HCT116 (cell line): Measurements from ENCODE around the gene ZMYND11. TPM values are rescaled to one million over a fixed set of nuclear protein-coding genes. Genes with fewer than 3 reads are reported as not detected.

Experiments
- ATAC-seq: fragments of 200-7000 bp; cut with Tn5 transposase; 2 replicates; pipeline ENCODE4 v1.9.1; 2020; ENCODE audit warnings: mild to moderate bottlenecking, moderate library complexity
- BruUV-seq: library from RNA; stranded (reverse); fragments of 400-500 nt; replicated peaks from 2 replicates; lab custom pipeline; 2021; lab: Mats Ljungman, UMichigan
- CTCF ChIA-PET: fragments of 300-600 bp; sonication (Branson Sonifier 250); formaldehyde crosslinking; loops from one replicate; lab custom pipeline; 2021; ENCODE audit warnings: antibody characterized with exemption; lab: Charles Lee
- POLR2A ChIA-PET: fragments of 300-600, 350-600 bp; sonication (Branson Sonifier 250); formaldehyde crosslinking; loops from one replicate; lab custom pipeline; 2021; ENCODE audit warnings: antibody characterized with exemption; lab: Charles Lee
- RAD21 ChIA-PET, 2 experiments: fragments of 300-600 bp; sonication (Branson Sonifier 250); formaldehyde crosslinking; loops; one replicate each; lab custom pipeline; 2023; ENCODE audit warnings: low total read pairs in 2 of 2; ENCODE audit not compliant: uncharacterized antibody in 2 of 2, unreplicated experiment in 2 of 2, low non-redundant PET in 1 of 2; lab: Charles Lee
- DNase-seq: peaks from one replicate; pipeline ENCODE4 v3.0.0-alpha.2; 2010; ENCODE audit warnings: low read depth, low spot score
- H2AFZ ChIP-seq: fragments of 200-600 bp; shearing (Covaris generic), sonication (generic); 2 replicates; pipeline ENCODE4 v1.6.1; 2017; ENCODE audit warnings: low read depth, mixed run types, mixed read lengths, antibody characterized with exemption, low read length; ENCODE audit not compliant: poor library complexity, severe bottlenecking
- H3K27ac ChIP-seq: 2 replicates; pipeline ENCODE4 v1.5.1; 2012; ENCODE audit warnings: low read depth, low read length
- H3K27me3 ChIP-seq: fragments of 200-600 bp; sonication (generic); 2 replicates; pipeline ENCODE4 v1.6.1; 2016; ENCODE audit warnings: mixed run types, low read length, mixed read lengths; ENCODE audit not compliant: insufficient read depth
- H3K36me3 ChIP-seq, 2 experiments: fragments of 200-500 bp in 1 of 2; fragments of 200-600 bp in 1 of 2; sonication (Bioruptor generic) in 1 of 2; sonication (generic) in 1 of 2; 2 replicates each; pipeline versions ENCODE4 v1.5.1 to v1.6.1; 2014 to 2016; ENCODE audit warnings: low read length in 2 of 2, inconsistent platforms in 1 of 2, mixed read lengths in 1 of 2, mixed run types in 1 of 2; ENCODE audit not compliant: insufficient read depth in 2 of 2, control insufficient read depth in 1 of 2
- H3K4me1 ChIP-seq, 2 experiments: fragments of 200-600 bp in 1 of 2; sonication (generic) in 1 of 2; 2 replicates each; pipeline versions ENCODE4 v1.5.1 to v1.6.1; 2012 to 2017; ENCODE audit warnings: low read length in 2 of 2, inconsistent platforms in 1 of 2, mild to moderate bottlenecking in 1 of 2, mixed read lengths in 1 of 2, mixed run types in 1 of 2, moderate library complexity in 1 of 2; ENCODE audit not compliant: insufficient read depth in 2 of 2, control insufficient read depth in 1 of 2
- H3K4me2 ChIP-seq: fragments of 200-600 bp; sonication (generic); 2 replicates; pipeline ENCODE4 v1.6.1; 2017; ENCODE audit warnings: mixed run types, low read length, mixed read lengths
- H3K4me3 ChIP-seq, 2 experiments: fragments of 200-600 bp in 1 of 2; sonication (generic) in 1 of 2; replicated peaks in 1 of 2; 2 replicates each; pipeline ENCODE4 v1.5.1; 2011 to 2016; ENCODE audit warnings: low read length in 2 of 2, control low read depth in 1 of 2, low read depth in 1 of 2, mild to moderate bottlenecking in 1 of 2, mixed read lengths in 1 of 2, mixed run types in 1 of 2
- H3K79me2 ChIP-seq: fragments of 200-600 bp; sonication (generic); 2 replicates; pipeline ENCODE4 v1.6.1; 2017; ENCODE audit warnings: mild to moderate bottlenecking, mixed run types, low read length, moderate library complexity, mixed read lengths; ENCODE audit not compliant: insufficient read depth
- H3K9ac ChIP-seq: fragments of 200-600 bp; sonication (generic); 2 replicates; pipeline ENCODE4 v1.6.1; 2016; ENCODE audit warnings: low read length, mixed read lengths
- H3K9me2 ChIP-seq: fragments of 200-600 bp; sonication (generic), shearing (Covaris generic); 2 replicates; pipeline ENCODE4 v1.6.1; 2017; ENCODE audit warnings: mixed run types, mild to moderate bottlenecking, moderate library complexity; ENCODE audit not compliant: insufficient read depth
- H3K9me3 ChIP-seq, 2 experiments: fragments of 200-500 bp in 1 of 2; fragments of 200-600 bp in 1 of 2; sonication (Bioruptor generic) in 1 of 2; sonication (generic) in 1 of 2; 2 replicates each; pipeline ENCODE4 v1.6.1; 2014 to 2017; ENCODE audit warnings: low read length in 2 of 2, mixed read lengths in 2 of 2, inconsistent platforms in 1 of 2, low read depth in 1 of 2, mild to moderate bottlenecking in 1 of 2, mixed run types in 1 of 2, moderate library complexity in 1 of 2; ENCODE audit not compliant: control insufficient read depth in 1 of 2, insufficient read depth in 1 of 2
- H4K20me1 ChIP-seq: fragments of 200-600 bp; sonication (generic), shearing (Covaris generic); 2 replicates; pipeline ENCODE4 v1.6.1; 2017; ENCODE audit warnings: mixed run types, mild to moderate bottlenecking, moderate library complexity; ENCODE audit not compliant: insufficient read depth
- ATF3 ChIP-seq: IDR thresholded peaks from 2 replicates; pipeline ENCODE4 v1.6.1; 2012
- CBX3 ChIP-seq: IDR thresholded peaks from 2 replicates; pipeline ENCODE4 v1.6.1; 2012; ENCODE audit warnings: low read depth
- CTCF ChIP-seq, 3 experiments: fragments of 200-600 bp in 1 of 3; sonication (generic) in 1 of 3; IDR thresholded peaks in 2 of 3; conservative IDR thresholded peaks in 1 of 3; 2 replicates each; pipeline ENCODE4 v1.5.1; 2012 to 2017; ENCODE audit warnings: low read depth in 2 of 3, low read length in 2 of 3, antibody characterized with exemption in 1 of 3, borderline replicate concordance in 1 of 3, control low read depth in 1 of 3, mild to moderate bottlenecking in 1 of 3, mixed read lengths in 1 of 3, mixed run types in 1 of 3, moderate library complexity in 1 of 3; ENCODE audit not compliant: insufficient read depth in 1 of 3
- EGR1 ChIP-seq: IDR thresholded peaks from 2 replicates; pipeline ENCODE4 v1.6.1; 2012; ENCODE audit warnings: low read depth
- ELF1 ChIP-seq: IDR thresholded peaks from 2 replicates; pipeline ENCODE4 v1.6.1; 2012; ENCODE audit warnings: low read depth, borderline replicate concordance
- EZH2phosphoT487 ChIP-seq: fragments of 200-600 bp; IDR thresholded peaks from 2 replicates; pipeline ENCODE4 v1.6.1; 2018; ENCODE audit warnings: antibody characterized with exemption, borderline replicate concordance
- FOSL1 ChIP-seq: IDR thresholded peaks from 2 replicates; pipeline ENCODE4 v1.6.1; 2012; ENCODE audit warnings: low read depth
- RAD21 ChIP-seq: IDR thresholded peaks from 2 replicates; pipeline ENCODE4 v1.6.1; 2012; ENCODE audit warnings: low read depth, mild to moderate bottlenecking
- REST ChIP-seq: IDR thresholded peaks from 2 replicates; pipeline ENCODE4 v1.6.1; 2012; ENCODE audit warnings: low read depth
- SIN3A ChIP-seq: IDR thresholded peaks from 2 replicates; pipeline ENCODE4 v1.6.1; 2012; ENCODE audit warnings: low read depth
- SP1 ChIP-seq: IDR thresholded peaks from 2 replicates; pipeline ENCODE4 v1.6.1; 2012; ENCODE audit warnings: low read depth
- SRF ChIP-seq: IDR thresholded peaks from 2 replicates; pipeline ENCODE4 v1.6.1; 2012; ENCODE audit warnings: low read depth
- TCF7L2 ChIP-seq: IDR thresholded peaks from 2 replicates; pipeline ENCODE4 v1.7.0; 2011; ENCODE audit warnings: borderline replicate concordance, inconsistent platforms; ENCODE audit not compliant: insufficient read depth, insufficient read length; ENCODE audit errors: extremely low read depth
- ZFX ChIP-seq: fragments of 450-650 bp; IDR thresholded peaks from 2 replicates; pipeline ENCODE4 v1.6.1; 2017
- intact Hi-C: fragments of 100-400 bp; cut with micrococcal nuclease; formaldehyde crosslinking; loops from 2 replicates; pipeline ENCODE4 v1.10.0; 2022
- total RNA-seq: library from RNA; stranded (reverse); gene quantifications from one replicate; pipeline ENCODE4 v1.2.1, GENCODE V29; 2021; ENCODE audit not compliant: unreplicated experiment
- TF ChIP-seq, protein P1 (sequence below): IDR thresholded peaks from 2 replicates; pipeline ENCODE4 v1.6.1; 2012

The ZMYND11 gene
- total RNA-seq, 1 experiment from 2014 or later, result 28.3 TPM

DNA sequence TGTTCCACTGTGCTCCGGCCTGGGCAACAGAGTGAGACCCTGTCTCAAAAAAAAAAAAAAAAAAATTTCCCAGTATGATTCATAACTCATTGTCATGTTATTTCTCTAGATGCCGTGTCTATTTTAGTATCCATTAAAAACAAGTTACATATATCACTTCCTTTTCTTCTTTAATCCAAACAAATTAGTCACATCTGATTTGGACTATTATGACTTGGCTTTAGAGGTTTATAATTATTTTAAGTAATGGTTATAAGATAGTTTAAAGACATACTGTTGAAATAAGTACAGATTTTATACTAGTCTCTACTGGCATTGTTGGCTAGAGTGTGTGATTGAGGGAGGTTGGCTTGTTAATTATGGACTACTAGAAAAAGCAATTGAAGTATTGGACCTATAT is 53.3 kb downstream of the ZMYND11 start:
- no peak for DNase-seq
- ChIA-PET RAD21 (no interaction called here), CTCF (no interaction called here), POLR2A (no interaction called here)
- H3K4me2 ChIP-seq, result no peak overlapping the region
- H3K9ac ChIP-seq, result no peak overlapping the region
- H3K27ac ChIP-seq, result no peak overlapping the region
- BruUV-seq, result no TSS peak
- H3K27me3 ChIP-seq, result no peaks in the 10 kb centered on the region
- no peak for TF ChIP-seq CBX3
- TF ChIP-seq SRF, result no peak
- no peaks in the 10 kb centered on the region for H3K4me1 ChIP-seq
- no peaks in the 10 kb centered on the region for H3K36me3 ChIP-seq
- H4K20me1 ChIP-seq, result no peaks in the 10 kb centered on the region
- intact Hi-C loops, result no loop called here
- H2AFZ ChIP-seq, result no peak overlapping the region
- H3K9me2 ChIP-seq, result no peaks in the 10 kb centered on the region
- H3K4me3 ChIP-seq, result no peak overlapping the region
- peaks cover 0 to 7% of the 10 kb centered on the region in 2 experiments; a peak in 2 of 4 replicates for H3K9me3 ChIP-seq
- no peaks in the 10 kb centered on the region; the same call in 1 of the 2 replicates for H3K79me2 ChIP-seq
- ATAC-seq, result no peak

GRCh38 chr10:190216-190615 is 55.0 kb downstream of the ZMYND11 start:
- Histone ChIP-seq H3K9ac (no peak overlapping the region), H3K79me2 (no peaks in the 10 kb centered on the region; the same call in 1 of the 2 replicates), H4K20me1 (no peaks in the 10 kb centered on the region), H3K4me2 (no peak overlapping the region), H3K4me1 (no peaks in the 10 kb centered on the region), H3K27ac (no peak overlapping the region), H3K9me3 (no peaks in the 10 kb centered on the region), H2AFZ (no peak overlapping the region), H3K9me2 (no peaks in the 10 kb centered on the region), H3K36me3 (no peaks in the 10 kb centered on the region), H3K27me3 (no peaks in the 10 kb centered on the region), H3K4me3 (no peak overlapping the region)
- no TSS peak for BruUV-seq
- ChIA-PET RAD21 (no interaction called here), POLR2A (no interaction called here), CTCF (no interaction called here)
- TF ChIP-seq ZFX (no peak), FOSL1 (no peak), EGR1 (no peak), CTCF (IDR thresholded peaks at IDR 0.05 in 2 of 3, conservative IDR thresholded peaks at IDR 0.05 in 1 of 3; ENCODE audit: borderline replicate concordance in 1 of 3, insufficient read depth in 1 of 3, low read depth in 2 of 3, low read length in 2 of 3) (no peak), TCF7L2 (no peak), RAD21 (no peak), SP1 (no peak), SIN3A (no peak), ELF1 (no peak), SRF (no peak), ATF3 (no peak), EZH2phosphoT487 (no peak), REST (no peak)
- TF ChIP-seq, protein P1, sequence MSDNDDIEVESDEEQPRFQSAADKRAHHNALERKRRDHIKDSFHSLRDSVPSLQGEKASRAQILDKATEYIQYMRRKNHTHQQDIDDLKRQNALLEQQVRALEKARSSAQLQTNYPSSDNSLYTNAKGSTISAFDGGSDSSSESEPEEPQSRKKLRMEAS, result no peak
- DNase-seq (no peak), ATAC-seq (no peak)
- intact Hi-C loops, result no loop called here
